Posterior cingulate gyrus (tissue), 11 donors: ENCODE results near the gene EBF3.

Source experiments
- DNase-seq, 10 donors: peaks; one replicate each; pipeline versions ENCODE4 v3.0.0 to v3.0.0-alpha.2; 2020 to 2021; ENCODE audit warnings: mixed read lengths in 3 of 10
- intact Hi-C: fragments of 100-400 bp; cut with DNase I; formaldehyde crosslinking; loops from one replicate; pipeline ENCODE4 v1.15.1; 2023

The EBF3 gene

DNA sequence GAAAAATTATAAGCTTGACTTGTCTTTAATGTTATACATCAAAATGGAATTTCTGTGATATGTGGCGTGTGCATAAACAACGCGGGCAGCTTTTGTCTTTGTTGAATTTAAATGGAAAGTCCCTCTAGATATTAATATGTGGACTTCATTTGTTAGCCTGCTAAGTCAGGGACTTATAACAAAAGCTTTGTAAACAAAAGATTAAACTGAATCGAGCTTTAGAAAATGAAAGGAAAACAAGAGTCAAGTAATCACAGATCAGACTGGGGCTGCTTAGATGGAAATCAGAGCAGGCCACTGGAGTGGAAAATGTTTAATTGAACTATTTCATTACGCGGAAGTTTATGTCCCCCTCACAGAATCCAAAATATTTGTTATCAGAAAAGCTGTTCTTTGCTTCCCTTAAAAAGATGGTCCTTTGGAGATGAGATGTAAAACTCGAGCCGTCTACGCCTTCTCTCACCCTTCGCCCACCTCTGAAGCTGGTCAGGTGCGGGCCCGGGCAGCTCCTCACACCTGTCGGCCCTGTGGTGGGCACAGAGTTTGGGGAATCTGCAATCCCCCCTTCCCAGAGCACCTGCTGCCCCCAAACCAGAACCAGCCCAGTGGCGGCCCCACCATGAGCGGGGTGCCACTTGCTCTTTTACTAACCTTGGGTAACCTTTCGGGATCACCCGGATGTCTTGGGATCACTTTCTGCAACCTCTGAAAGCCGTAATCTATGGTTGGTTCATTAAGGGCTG, 116.2 kb downstream of the EBF3 start:
- DNase-seq = peak in 2 of 10 donors; percentile 66 to 72
- intact Hi-C loops = no loop called here

DNA sequence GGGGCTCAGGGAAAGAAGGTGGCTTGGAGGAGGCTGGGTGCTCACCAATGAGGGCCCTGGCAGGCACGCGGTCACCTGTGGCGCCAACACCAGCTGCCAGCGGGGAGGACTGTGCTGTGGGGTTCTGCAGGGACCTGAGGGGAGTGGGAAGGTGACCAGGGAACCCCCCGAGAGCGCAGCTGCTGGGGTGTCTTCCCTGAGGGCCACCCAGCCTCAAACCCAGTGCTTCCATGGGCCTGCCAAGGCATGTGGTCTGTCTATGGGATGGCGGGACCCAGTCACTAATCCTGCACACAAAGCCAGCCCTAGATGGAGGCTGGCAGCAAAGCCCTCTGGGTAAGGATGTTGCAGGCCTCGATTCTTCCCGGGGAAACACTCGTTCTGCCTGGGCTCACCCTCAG, 117.1 kb downstream of the EBF3 start:
- intact Hi-C loops = no loop called here
- DNase-seq = peak in 2 of 10 donors; percentile 33 to 68

DNA sequence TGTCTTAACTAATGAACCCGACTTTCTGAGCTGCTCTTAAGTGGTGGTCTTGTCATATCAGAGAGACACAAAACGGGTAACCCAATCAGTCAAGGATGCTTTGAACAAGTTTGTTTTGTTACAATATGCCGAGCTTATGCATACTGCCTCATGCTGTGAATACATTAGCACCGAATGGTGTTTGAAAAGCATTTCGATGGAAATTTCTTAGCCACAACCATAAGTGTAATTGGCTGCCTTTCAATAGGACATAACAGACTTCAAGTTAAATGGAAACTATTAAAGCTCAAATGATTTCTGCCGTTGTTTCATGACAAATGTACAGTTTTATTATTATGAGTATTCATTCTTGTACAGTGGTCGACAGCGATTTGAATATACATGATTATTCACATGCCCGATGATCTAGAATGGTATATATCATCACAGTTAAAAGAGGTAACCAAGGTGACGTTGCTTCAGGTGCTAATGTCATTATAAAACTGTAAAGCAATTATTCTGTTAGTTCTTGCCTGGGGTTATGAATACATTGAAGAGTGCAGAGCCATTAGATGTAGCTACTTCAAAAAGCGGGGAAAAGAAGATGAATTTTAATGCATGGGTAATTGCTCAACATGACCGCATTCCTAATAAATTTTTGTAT, 118.8 kb downstream of the EBF3 start:
- no peak for DNase-seq

DNA sequence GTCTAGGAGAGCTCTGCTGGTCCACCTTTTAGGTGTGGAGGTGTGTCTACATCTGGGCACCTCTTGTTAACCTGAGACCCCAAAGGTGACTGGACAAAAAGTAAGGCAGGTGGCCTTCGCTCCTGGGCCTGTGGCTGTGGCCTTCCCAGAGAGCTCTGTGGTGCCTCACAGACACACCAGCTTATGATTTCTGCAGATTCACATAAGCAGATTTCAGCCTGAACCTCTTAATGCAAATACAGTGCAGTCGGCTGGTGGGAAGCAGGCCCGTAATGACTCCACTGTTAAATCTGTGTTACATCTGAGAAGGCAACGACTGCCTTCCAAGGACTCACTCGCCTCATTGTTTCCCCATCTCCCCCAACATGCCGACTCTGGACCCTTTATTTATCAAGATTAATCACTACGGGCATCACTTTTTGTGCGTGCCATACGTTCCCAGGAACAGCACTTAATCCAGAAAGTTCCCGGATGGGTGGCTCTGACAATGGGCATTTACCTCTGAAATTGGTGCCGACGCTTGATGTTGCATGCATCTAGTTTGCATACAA, 119.8 kb downstream of the EBF3 start:
- intact Hi-C loops = no loop called here
- DNase-seq = no peak

More for the DNA sequence above, 118.8 kb downstream of the EBF3 start:
- intact Hi-C loops = no loop called here

DNA sequence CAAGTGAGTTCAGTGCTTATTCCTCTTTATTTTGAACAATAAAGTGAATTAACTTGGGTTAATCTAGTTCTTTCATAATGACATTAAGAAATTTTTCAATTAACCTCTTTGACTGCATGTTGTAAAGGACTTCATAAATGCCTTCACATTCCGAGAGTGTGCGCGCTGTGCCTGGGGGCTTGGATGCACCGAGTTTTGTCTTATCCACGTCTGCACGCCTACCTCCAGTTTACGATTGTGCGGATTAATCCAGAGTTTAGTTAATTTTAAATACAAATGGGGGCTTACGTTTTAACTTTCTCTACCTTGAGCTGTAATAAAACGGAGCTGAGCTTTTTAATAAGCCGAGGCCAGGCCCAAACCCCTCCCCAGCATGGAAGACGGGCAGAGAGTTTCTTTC, 120.4 kb downstream of the EBF3 start:
- DNase-seq = peak in 2 of 10 donors; percentile 34 to 39
- intact Hi-C loops = no loop called here

DNA sequence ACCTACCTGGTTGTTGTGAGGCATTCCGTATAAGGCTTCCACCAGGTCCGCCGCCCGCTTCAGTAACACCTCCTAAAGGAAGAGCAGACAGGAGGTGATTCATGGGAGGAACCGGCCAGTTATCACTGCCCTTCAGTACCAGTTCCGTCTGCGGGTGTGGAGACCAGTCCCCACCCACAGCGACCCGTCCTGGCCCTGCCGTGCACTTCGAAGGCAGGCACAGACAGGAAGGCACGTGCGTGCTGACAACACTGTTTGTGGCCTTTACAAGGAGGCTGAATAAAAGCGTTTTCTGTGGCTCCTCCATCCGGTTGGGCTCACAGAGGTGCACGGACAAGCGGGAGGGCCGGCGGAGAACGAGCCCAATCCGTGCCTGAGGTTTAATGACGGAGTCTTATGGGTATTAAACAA, 120.9 kb downstream of the EBF3 start:
- DNase-seq = peak in 2 of 10 donors; percentile 66 to 78

DNA sequence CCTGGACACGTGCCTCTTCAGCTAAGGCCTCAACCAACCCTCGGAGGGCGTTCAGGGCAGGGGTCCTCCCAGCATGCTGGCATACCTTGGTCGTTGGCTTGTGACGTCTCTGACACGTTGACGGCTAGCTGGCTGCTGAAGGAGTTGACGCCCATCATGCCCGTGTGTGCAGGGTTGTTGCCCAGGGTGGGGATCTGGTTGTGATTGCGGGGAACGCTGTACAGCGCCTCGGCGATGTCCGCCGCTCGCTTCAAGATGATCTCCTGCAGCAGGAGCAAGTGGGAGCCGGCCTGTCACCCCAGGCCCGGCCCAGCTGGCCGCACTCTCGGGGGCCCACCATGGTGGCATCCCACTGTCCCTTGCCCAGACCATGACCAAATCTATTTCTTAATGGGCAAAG, 122.0 kb downstream of the EBF3 start:
- DNase-seq = peak in 2 of 10 donors; percentile 55 to 77
- intact Hi-C loops = no loop called here

More for the DNA sequence above, 120.9 kb downstream of the EBF3 start:
- intact Hi-C loops = no loop called here

DNA sequence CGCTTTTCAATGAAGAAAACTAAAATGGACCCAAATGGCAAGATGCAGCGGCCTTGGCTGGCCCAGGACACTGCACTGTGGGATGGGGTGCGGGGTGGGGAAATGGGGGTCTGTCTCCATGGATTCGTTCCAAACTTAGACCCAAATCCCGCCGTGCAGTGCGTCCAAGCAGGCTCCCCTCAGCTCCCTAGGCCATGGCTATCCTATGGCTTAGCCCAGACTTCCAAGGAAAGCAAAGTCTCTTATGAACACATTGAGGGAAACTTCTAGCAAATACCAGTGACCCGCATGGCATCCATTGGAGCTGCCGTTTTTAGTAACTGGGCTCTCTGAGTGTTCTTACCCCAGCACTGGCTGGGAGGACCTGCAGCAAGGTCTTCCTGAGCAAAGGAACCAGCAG, 122.5 kb downstream of the EBF3 start:
- peak in 1 of 10 donors; percentile 42 for DNase-seq

DNA sequence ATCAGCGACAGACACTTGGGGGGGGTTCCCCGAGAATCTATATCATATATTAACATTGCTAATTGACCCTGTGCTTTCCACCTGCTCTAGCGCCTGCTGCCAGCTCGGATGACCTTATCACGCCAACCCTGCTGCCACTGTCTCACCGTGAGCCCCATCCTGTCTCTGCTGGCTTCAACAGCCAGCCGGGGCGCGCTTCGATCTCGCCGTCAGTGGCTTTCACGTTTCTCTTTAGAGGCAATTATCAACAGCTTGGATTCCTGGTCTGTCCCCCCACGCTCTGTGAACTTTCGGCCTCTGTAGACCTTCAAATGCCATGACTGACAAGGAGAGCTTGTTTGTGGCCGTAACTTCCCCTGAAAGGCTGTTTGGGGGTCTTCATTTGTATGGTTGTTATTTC, 123.0 kb downstream of the EBF3 start:
- intact Hi-C loops = no loop called here
- DNase-seq = peak in 1 of 10 donors; percentile 40

More for the DNA sequence above, 122.5 kb downstream of the EBF3 start:
- intact Hi-C loops = no loop called here

DNA sequence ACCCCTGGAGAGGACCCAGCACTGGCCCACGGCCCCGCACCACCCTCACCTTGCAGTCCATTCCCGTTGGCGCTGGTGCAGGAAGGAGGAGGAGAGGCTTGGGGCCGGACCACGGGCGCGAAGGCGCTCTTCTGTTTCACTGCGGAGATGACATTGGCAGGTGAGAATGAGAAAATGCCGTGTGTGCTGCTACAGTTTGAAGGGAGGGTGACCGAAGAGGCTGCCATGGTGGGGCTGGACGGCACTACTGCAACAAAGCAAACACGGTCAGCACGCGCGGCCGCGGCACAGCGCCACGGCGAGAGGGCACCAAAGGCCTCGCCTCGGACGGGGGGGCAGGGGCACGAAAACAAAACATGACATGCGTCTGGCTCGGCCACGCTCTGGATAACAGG, 123.9 kb downstream of the EBF3 start:
- DNase-seq = peak in 2 of 10 donors; percentile 53 to 68
- intact Hi-C loops = no loop called here

DNA sequence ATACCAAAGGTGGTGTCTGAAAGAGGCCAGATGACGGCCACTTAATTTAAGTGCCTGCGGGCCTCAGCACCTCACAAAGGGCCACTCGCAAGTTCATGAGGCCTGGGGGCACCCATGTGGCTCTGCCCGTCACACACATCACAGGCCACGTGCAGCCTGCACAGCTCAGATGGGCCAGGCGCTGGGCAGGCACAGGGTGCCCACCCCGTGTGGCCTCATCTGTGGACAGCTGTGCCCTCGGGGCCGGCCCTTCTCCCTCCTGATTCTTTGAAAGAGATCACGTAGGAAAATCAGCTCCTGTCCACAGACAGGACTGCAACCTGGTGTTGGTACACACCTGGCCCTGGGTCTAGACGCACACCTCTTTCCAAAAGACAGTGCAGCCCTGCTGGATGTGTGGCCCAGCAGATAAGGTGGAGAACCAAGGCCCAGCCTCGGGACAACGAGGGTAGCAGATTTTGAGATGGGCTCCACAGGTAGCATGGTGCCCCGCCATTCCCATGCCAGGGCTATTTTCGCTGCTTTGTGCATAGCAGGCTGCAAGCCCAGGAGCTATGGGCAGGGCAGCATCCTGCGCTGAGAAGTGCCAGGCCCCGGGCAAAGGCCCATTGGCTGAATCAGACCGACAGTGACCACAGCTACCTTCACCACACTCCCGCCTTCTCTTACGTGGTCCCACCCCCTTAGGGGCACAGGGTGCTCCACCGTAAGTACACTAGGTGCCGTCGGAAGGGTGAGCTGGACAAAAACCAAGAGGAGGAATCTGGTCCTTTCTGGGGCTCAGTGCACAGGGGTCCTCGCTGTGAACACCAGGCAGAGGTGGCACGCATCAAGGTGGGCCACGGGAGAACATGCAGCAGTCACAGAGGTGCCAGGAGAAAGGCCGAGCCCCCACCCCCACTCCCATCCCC, 124.5 kb downstream of the EBF3 start:
- peak in 2 of 10 donors; percentile 48 to 62 for DNase-seq
- intact Hi-C loops = no loop called here

DNA sequence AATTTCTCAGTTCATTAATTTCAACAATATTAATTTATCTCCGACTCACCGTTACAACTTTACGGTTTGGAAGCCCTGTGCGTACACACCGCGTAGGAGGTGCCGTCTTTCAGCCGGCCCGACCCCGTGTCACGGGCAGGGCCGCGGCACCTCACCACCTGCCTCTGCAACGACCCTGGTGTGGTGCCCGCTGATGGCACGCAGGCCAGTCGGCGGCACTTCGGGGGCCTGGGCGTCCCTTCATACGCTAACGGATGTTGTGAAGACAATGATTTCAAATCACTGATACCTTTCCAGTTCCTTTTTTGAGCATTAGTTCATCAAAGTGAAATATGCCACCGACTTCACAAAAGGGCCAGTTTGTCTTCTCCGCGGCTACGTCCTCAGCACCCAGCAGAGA, 125.3 kb downstream of the EBF3 start:
- intact Hi-C loops = no loop called here
- DNase-seq = peak in 2 of 10 donors; percentile 43 to 70

DNA sequence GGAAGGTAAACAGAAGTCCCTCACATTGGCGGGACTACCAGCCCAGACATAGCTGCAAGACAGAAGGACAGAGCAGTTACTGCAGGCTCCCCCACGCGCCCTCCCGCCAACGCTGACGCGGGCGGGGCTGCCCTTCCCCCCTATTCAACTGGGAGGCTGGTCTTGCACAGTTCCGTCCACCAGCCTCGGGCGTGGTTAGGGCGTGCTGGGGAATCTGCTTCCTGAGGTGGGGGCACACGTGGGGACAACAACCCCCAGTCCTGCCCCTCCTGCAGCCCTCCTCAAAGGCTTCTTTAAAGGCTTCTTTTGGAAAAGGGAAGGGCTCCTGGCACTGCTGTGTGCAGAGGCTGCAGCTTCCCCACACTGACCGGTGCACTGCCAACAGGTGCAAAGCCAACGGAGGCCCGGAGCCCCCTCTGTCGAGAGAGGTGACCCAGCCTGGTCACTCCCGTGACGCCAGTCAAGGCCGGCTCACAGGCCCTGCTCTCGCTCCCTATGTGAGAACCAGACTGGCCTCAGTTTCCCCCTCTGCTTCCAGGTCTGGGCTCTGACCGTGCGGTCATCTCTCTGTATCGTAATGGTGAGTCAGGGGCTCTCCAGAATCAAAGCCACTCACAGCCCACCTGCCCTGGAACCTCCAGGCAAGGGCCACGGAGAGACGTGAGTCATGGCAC, 126.0 kb downstream of the EBF3 start:
- peak in 2 of 10 donors; percentile 70 to 71 for DNase-seq
- intact Hi-C loops = no loop called here

DNA sequence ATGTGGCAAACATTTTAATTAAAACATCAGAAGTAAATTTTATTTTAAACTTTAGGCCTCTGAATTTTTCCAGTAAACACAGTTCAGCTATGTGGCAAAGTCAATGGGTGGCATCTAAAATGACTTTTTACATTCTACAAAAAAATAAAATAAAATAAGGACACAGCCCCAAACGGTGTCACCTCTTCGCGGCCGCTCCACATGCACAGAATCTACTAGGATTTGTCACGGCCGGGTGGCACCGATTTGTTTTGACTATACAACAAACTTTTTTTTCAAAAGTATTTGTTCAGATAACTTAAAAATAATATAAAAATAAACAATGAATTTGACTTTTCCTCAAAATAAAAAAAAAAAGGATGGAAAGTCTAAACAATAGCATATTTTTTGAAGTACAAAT, 127.8 kb downstream of the EBF3 start:
- peak in 1 of 10 donors; percentile 87 for DNase-seq
- intact Hi-C loops = no loop called here

DNA sequence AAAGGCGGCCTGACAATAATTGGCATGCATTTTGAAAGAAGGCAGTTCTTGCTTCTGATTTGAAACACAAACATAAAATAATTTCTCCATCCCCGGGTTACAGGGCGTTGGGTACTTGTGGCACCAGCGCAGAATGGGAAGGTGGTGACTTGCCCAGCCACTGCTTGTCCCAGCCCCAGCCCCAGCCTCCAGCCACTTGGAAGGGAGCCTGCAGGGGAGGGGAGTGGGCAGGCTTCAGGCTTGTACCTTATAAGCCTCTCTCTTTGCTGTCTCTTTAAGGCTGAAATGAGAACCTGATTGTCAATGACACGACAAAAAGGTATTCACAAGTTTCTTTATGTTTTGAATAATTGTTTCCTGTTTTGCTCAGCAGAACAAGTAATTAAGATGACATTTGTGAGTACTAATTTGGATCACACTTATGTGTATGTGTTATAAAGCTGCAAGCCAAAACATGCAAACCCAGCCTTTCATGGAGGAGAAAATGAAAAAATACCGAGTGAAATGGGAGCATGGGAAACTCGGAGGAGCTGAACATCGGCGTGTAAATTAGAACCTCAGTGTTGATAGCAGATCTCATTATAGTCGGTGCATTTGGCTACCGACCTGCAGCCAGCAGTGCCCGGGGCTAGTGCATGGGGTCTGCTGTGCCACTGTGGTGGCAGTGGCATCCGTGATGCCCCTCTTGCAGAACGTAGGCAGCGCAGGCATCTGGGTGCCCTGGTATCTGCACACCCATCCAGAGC, 129.9 kb downstream of the EBF3 start:
- DNase-seq = no peak
- intact Hi-C loops = no loop called here

DNA sequence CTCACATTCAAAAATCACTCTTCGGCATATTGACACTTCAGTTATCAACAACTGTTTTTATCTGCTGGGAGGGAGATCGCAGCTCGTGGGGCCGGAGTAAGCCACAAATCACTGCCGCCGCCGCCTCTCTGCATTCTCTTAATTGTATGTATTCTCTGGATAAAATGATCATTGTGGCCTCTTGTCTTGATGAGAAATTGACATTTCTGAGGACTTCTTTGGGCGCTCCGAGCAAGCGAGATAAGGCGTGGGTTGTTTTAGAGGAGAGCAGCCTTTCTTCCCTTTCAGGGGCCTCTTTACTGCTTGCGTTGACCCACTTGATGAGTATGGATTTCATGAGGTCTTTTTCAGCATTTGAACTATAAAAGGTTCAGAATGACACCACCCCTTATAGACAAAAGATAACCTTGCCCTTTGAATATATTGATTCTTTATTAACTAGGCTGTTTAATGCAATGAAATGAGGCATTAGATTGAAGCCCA, 130.6 kb downstream of the EBF3 start:
- peak in 1 of 10 donors; percentile 38 for DNase-seq
- intact Hi-C loops = no loop called here

DNA sequence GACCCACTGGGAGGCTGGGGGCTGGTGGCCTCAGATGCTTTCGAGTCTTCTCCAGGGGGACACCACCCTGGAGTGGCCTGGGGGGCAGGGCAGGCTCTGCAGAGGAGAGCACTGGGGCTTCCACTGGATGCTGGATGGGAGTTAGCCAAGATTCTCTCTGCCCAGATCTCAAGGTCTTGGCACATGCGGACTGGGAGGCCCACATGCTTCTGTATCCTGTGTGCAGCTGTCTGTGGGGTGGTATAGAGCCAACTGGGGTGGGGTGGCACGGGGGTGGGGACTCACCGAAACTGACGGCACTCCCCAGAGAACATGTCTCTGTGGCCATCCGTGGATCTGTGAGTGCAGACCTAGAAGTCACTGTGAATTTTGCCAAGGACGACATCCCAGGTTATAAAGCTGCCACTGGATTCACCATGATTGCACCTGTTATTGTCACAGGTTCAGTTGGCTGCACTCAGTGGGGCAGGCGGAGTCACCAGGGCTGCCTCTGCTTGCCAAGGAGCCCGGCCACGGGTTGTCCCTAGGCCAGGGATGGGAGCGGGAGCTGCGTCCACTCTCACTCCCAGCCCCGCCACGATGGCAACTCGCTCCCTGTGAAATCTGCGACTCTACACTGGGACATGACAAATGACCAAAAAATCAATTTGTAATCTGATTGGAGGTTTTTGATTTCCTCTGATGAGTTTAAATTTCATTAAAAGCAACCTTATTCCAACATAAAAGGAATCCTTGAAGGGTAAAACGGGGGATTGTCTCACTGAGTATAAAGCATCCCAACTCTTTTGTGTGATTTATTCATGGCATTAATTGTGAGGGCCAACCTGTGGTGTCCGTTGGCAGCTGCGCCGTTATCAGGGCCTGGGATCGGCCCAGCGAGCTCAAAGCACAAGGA, 131.3 kb downstream of the EBF3 start:
- intact Hi-C loops = no loop called here
- DNase-seq = no peak

DNA sequence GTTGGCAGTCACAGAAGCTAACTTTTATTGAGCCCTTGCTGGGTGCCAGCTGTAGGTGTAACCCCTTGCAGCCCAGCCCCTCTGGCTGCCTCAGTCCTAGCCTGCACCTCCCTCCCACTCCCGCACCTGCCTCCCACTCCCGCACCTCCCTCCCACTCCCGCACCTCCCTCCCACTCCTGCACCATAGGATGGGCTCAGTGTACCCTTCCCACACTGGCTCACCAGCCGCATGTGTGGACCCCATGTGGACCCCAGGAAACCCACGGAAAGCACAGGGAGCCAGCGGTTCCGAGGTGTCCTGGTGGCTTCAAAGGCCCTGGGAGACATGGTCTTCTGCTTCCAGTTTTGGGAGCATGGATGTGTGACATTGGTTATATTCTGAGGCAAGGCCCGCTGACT, 132.9 kb downstream of the EBF3 start:
- intact Hi-C loops = no loop called here
- DNase-seq = peak in 1 of 10 donors; percentile 50
